K562 (cell line): ENCODE data around the gene UHRF1. TPM values are rescaled to one million over a fixed set of nuclear protein-coding genes. Genes with fewer than 3 reads are reported as not detected.

Source experiments
- ARNT ChIP-seq, 2 experiments: fragments of 450-650 bp; IDR thresholded peaks; 2 replicates each; pipeline ENCODE4 v1.6.1; 2016; ENCODE audit warnings: mild to moderate bottlenecking in 1 of 2
- CREM ChIP-seq: IDR thresholded peaks from 2 replicates; pipeline ENCODE4 v1.6.1; 2014; ENCODE audit warnings: antibody characterized with exemption, low read depth
- E2F5 ChIP-seq: sonication (generic); formaldehyde crosslinking; IDR thresholded peaks from 2 replicates; pipeline ENCODE4 v1.8.0; 2022; ENCODE audit warnings: mild to moderate bottlenecking, missing genetic modification reagents
- GTF2B ChIP-seq: IDR thresholded peaks from 2 replicates; pipeline ENCODE4 v1.6.1; 2011; ENCODE audit not compliant: insufficient read length; ENCODE audit errors: extremely low read depth
- HMG20B ChIP-seq: fragments of 250-450 bp; sonication (Bioruptor Pico); IDR thresholded peaks from 2 replicates; pipeline ENCODE4 v1.5.0; 2021; ENCODE audit warnings: mild to moderate bottlenecking
- JUN ChIP-seq, 2 experiments: sonication (generic) in 1 of 2; formaldehyde crosslinking in 1 of 2; IDR thresholded peaks; 2 replicates each; pipeline versions ENCODE4 v1.6.1 to v1.8.0; 2012 to 2022; ENCODE audit warnings: borderline replicate concordance in 2 of 2, mild to moderate bottlenecking in 2 of 2, improper control_type of control experiment in 1 of 2, low read depth in 1 of 2, low read length in 1 of 2, missing genetic modification reagents in 1 of 2
- KDM4B ChIP-seq, 2 experiments: fragments of 450-650 bp in 1 of 2; sonication (generic) in 1 of 2; IDR thresholded peaks; 2 replicates each; pipeline ENCODE4 v1.6.1; 2016 to 2017; ENCODE audit warnings: borderline replicate concordance in 2 of 2, antibody characterized with exemption in 1 of 2, low read depth in 1 of 2, mild to moderate bottlenecking in 1 of 2
- LARP7 ChIP-seq: fragments of 450-650 bp; IDR thresholded peaks from 2 replicates; pipeline ENCODE4 v1.6.1; 2016
- PATZ1 ChIP-seq: fragments of 250-450 bp; sonication (Bioruptor Pico); IDR thresholded peaks from 2 replicates; pipeline ENCODE4 v1.5.0; 2020; ENCODE audit warnings: mild to moderate bottlenecking, borderline replicate concordance
- POLR2AphosphoS5 ChIP-seq: IDR thresholded peaks from 2 replicates; pipeline ENCODE4 v1.6.1; 2011; ENCODE audit warnings: mild to moderate bottlenecking, low read depth, low read length, moderate library complexity; ENCODE audit not compliant: control insufficient read depth, insufficient read depth
- RBFOX2 ChIP-seq: fragments of 200-400 bp; formaldehyde crosslinking; IDR thresholded peaks from 2 replicates; pipeline ENCODE4 v1.6.1; 2017; ENCODE audit warnings: low read depth, mild to moderate bottlenecking, low read length, moderate library complexity
- RBM25 ChIP-seq: fragments of 200-400 bp; formaldehyde crosslinking; IDR thresholded peaks from 2 replicates; pipeline ENCODE4 v1.6.1; 2018; ENCODE audit warnings: low read length, low read depth, moderate library complexity; ENCODE audit not compliant: severe bottlenecking
- SMARCC2 ChIP-seq: fragments of 450-650 bp; IDR thresholded peaks from 2 replicates; pipeline ENCODE4 v1.6.1; 2017; ENCODE audit warnings: antibody characterized with exemption, moderate library complexity, mild to moderate bottlenecking, low read depth
- SPI1 ChIP-seq: IDR thresholded peaks from 2 replicates; pipeline ENCODE4 v1.6.1; 2011; ENCODE audit warnings: low read depth, low read length, control low read depth, borderline replicate concordance
- TFAP4 ChIP-seq: sonication (generic); formaldehyde crosslinking; IDR thresholded peaks from 2 replicates; pipeline ENCODE4 v1.8.0; 2022; ENCODE audit warnings: missing genetic modification reagents, mild to moderate bottlenecking, moderate library complexity, borderline replicate concordance
- TFE3 ChIP-seq: fragments of 450-650 bp; formaldehyde crosslinking; IDR thresholded peaks from 2 replicates; pipeline ENCODE4 v1.4.0; 2020; ENCODE audit warnings: mild to moderate bottlenecking, mixed read lengths
- ZFX ChIP-seq: sonication (generic); formaldehyde crosslinking; IDR thresholded peaks from 2 replicates; pipeline ENCODE4 v1.8.0; 2022; ENCODE audit warnings: mild to moderate bottlenecking, missing genetic modification reagents, moderate library complexity
- ZNF280A ChIP-seq: fragments of 450-650 bp; IDR thresholded peaks from 2 replicates; pipeline ENCODE4 v1.6.1; 2018; ENCODE audit warnings: mild to moderate bottlenecking, low read depth; ENCODE audit not compliant: partially characterized antibody
- polyA plus RNA-seq, 8 experiments: library from polyadenylated mRNA; depleted of rRNA in 4 of 8; stranded (reverse) in 5 of 8; unstranded in 3 of 8; fragments of >200 nt; fragmentation: Nextera tagmentation in 2 of 8; fragmentation: Illumina TruSeq in 1 of 8; extraction: Ambion mirVana in 2 of 8; extraction: Trizol in 1 of 8; gene quantifications; 2 replicates each; pipeline versions ENCODE4 v1.2.1 to v1.2.3, GENCODE V29; 2011 to 2014; ENCODE audit warnings: inconsistent platforms in 1 of 8, missing spikeins in 1 of 8
- total RNA-seq, 7 experiments: library from RNA; depleted of rRNA in 6 of 7; stranded (reverse); fragments of >200 nt in 6 of 7; fragmentation: Illumina TruSeq in 2 of 7; extraction: Trizol in 2 of 7; gene quantifications; 2 replicates each; pipeline versions ENCODE4 v1.2.1 to v1.2.3, GENCODE V29; 2011 to 2021; ENCODE audit warnings: low replicate concordance in 1 of 7

The UHRF1 gene
- total and polyA plus RNA-seq, 9 of the 15 experiments (the other 6 are each of a cell fraction or from before 2014, with no cell fraction given): 6.0 to 101 (median 30.9) TPM

GRCh38 chr19:4867534-4868285 lies 41.6 kb upstream of the UHRF1 start, which contains the start of gene PLIN3 (continued):
- TF ChIP-seq CREM: peak; percentile 63
- TF ChIP-seq LARP7: peak; percentile 92
- peak; percentile 79 for TF ChIP-seq RBM25
- no peak for TF ChIP-seq PATZ1 (CRISPR knock-in tag)
- no peak for TF ChIP-seq HMG20B (CRISPR knock-in tag)
- peak; percentile 10 for TF ChIP-seq ZNF280A
- TF ChIP-seq TFE3 (CRISPR knock-in tag): no peak
- TF ChIP-seq POLR2AphosphoS5: peak; percentile 60
- TF ChIP-seq GTF2B: no peak
- peak; percentile 22; the same call in 1 of the 2 replicates for TF ChIP-seq SMARCC2
- no peak for TF ChIP-seq KDM4B (IDR thresholded peaks at IDR 0.05; ENCODE audit: borderline replicate concordance in 2 of 2, low read depth in 1 of 2)
- TF ChIP-seq ZFX (CRISPR knock-in tag): 0 out of 2 replicates have a peak, but pooled peaks have one; percentile 17
- peak; percentile 74 for TF ChIP-seq RBFOX2
- TF ChIP-seq E2F5 (CRISPR knock-in tag): peak; percentile 23; the same call in 1 of the 2 replicates
- no peak for TF ChIP-seq SPI1
- TF ChIP-seq TFAP4 (CRISPR knock-in tag): peak; percentile 89
- peak; percentile 68 to 72; a peak in 3 of 4 replicates for TF ChIP-seq ARNT (IDR thresholded peaks at IDR 0.05)
- no peak for TF ChIP-seq JUN (IDR thresholded peaks at IDR 0.05; ENCODE audit: borderline replicate concordance, low read depth, low read length)
- TF ChIP-seq JUN (CRISPR knock-in tag; IDR thresholded peaks at IDR 0.05; ENCODE audit: borderline replicate concordance): no peak
